HG03066 (cell line): ENCODE data around the gene SCYGR2.
A peak's percentile ranks its signal among the peaks of the same experiment; 100 is the strongest.
"Not testable (repeated sequence)": the region's sequence is repeated elsewhere in the genome, so short reads cannot be mapped to it uniquely, and the experiment has no call there.

Experiments
- ATAC-seq: cut with Tn5 transposase; IDR thresholded peaks from one replicate; pipeline ENCODE4 v1.9.1; 2021; ENCODE audit warnings: low read depth; ENCODE audit not compliant: unreplicated experiment

The SCYGR2 gene

DNA sequence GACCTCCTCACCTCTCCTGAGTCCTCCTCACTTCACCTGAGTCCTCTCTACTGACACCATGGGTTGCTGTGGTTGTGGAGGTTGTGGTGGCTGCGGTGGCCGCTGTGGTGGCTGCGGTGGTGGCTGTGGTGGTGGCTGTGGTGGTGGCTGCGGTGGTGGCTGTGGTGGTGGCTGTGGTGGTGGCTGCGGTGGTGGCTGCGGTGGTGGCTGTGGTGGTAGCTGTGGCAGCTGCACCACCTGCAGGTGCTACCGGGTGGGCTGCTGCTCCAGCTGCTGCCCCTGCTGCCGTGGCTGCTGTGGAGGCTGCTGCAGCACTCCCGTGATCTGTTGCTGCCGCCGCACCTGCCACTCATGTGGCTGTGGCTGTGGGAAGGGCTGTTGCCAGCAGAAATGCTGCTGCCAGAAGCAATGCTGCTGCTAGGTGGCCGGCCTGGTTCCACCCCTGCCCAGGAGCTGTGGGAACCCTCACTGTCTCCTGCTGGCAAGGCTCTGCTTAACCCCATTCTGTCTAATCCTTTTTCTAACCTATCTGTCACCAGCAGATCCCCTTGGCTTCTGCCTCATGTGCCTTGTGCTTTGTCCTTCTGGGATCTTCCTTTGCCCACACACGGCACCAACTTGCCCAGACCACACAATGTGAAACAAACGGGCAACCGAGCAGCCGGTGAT lies at the start of gene SCYGR2:
Gene SCYGR2, plus strand, starts transcription at position 59 of the 669 bp plus-strand sequence. Its CDS starts 0 bp downstream, at position 59.
- ATAC-seq, result not testable (repeated sequence)

DNA sequence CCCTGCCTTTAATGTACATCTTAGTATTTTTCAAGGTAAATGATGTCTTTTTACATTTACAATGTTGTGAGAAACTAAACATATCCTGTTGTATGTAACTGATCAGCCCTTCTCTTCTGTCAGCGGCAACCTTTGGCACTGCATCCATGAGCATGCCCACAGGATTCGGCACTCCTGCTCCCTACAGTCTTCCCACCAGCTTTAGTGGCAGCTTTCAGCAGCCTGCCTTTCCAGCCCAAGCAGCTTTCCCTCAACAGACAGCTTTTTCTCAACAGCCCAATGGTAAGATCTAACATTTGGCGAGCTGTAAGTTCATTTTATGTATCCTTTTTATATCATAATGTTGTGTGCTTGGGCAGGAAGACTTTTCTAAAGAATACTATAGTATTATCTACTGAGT lies 46.9 kb upstream of the SCYGR2 start:
- no peak for ATAC-seq

DNA sequence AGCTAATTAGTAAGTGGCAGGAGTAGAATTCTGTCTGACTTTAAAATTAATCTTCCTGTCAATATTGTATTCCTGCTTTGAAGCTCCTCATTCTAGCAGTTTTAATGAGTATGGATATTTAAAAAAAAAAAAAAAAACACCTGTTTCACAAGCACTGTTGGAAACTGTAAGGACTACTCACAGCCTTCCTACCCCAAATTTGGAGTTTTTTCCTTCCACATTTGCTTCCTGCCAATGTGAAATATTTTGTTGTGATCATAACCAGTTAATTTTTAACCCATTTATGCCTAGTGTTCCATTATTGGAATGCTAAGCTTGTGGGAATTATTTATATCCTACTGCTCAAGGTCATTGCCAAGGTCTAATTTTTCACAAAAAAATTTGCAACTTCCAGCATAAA lies 36.1 kb upstream of the SCYGR2 start:
- no peak for ATAC-seq

DNA sequence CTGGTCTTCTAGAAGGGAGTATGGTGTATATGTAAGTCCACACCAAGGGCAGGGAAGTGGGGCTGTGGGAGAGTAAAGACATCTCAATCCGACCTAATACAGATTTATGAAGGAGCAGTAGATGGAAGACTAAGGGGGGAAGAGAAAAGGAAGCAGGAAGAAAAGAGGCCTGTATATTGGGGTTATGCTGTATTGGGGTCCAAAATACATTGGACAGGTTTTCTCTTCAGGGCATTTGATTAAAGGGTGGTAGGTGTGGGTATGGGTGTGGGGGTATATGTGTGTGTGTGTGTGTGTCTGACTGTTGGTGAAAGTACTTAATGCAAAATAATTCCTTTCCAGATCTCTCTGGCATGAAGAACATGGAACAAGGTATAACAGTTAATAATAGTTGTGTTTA lies 33.6 kb upstream of the SCYGR2 start:
- ATAC-seq, result no peak

- ATAC-seq, result no peak
Measured at GRCh38 chr2:227566012-227566411, 32.7 kb upstream of the SCYGR2 start.

DNA sequence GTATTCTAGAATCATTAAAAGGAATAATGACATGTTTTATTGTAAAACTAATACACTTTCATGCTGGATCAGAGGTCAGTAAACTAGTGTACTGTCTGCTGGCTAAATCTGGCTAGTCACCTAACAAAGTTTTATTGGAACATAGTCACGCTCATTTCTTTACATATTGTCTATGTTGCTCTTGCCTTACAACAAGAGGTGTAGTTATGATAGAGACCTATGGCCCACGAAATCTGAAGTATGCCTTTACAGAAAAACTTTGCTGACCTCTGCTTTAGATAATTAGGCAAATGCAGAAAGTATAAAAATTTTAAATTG lies 29.9 kb upstream of the SCYGR2 start:
- ATAC-seq, result no peak

DNA sequence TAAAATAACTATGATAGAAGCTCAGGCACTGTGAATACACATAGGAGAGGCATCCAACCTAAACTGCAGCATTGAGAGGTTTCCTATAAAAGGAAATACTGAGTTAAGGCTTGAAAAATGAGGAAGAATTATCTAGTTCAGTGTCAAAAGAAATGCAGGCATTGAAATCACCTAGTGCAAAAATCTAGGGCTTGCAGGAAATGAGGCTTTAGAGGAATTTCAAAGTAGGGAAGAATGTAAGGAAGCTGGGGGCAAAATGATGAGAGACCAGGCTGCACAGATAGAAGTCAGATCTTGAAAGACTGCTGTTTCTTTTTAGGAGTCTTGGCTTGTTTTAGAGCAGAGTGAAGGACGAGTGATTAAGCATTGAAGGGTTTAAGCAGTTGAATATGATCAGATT lies 28.1 kb upstream of the SCYGR2 start:
- no peak for ATAC-seq

DNA sequence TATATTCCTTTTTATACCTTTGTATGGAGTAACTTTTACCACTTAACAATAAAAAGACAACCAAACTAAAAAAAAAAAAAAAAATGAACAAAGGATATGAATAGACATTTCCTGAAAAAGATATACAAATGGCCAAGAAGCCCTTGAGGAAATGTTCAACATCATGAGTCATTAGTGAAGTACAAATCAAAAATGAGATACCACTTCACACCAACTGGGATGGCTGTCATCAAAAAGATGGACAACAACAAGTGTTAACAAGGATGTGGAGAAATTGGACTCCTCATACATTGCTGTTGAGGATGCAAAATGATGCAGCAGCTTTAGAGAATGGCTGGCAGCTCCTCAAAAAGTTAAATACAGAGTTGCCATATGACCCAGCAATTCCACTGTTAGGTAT lies 22.6 kb upstream of the SCYGR2 start:
- ATAC-seq, result no peak

DNA sequence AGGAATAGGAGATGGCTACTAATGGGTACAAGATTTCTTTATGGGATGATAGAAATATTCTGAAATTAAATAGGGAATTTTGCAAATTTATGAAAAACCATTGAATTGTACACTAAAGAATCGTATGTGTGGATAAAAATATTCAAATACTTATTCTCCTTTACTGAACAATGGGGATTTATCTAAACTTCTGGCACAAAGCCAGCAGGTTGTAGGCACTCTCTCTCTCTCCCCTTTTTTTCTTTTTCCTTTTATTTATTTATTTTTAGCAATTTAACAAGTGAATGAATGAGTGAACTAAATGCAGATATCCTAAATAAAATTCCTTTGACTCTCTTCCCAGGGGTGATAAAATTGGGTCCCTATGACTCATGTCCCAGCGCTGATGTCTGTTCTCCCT lies 21.9 kb upstream of the SCYGR2 start:
- ATAC-seq, result no peak

- ATAC-seq, result no peak
Measured at GRCh38 chr2:227577555-227577954, 21.1 kb upstream of the SCYGR2 start.

GRCh38 chr2:227578642-227579041 lies 20.1 kb upstream of the SCYGR2 start:
- no peak for ATAC-seq

DNA sequence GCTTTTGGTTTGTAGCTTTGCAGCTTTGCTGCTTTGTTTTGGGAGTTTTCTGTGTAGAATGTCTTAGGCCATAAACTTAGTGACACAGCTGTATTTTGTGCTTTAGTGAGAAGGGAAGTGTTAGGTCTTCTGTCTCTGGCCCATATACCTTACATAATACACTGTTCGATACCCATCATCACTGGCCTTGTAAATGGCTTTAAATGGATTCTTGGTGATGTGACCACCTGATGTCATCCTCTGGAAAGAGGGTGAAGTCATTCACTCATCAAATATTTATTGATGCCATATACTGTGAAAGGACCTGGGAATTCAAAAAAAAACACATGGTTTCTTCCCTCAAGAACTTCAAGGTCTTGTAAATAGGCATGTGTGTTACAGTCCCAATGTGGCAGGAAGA lies 18.9 kb upstream of the SCYGR2 start:
- no peak for ATAC-seq

DNA sequence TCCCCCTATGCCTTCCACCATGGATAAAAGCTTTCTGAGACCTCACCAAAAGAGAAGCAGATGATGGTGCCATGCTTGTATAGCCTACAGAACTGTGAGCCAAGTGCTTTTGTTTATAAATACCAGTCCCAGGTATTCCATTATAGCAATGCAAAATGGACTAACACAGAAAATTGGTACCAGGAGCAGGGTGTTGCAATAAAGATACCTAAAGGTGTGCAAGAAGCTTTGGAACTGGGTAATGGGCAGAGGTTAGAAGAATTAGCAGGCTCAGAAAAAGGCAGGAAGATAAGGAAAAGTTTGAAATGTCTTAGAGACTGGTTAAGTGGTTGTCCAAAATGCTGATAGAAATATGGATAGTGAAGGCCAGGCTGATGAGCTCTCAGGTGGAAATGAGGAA lies 16.3 kb upstream of the SCYGR2 start:
- no peak for ATAC-seq

DNA sequence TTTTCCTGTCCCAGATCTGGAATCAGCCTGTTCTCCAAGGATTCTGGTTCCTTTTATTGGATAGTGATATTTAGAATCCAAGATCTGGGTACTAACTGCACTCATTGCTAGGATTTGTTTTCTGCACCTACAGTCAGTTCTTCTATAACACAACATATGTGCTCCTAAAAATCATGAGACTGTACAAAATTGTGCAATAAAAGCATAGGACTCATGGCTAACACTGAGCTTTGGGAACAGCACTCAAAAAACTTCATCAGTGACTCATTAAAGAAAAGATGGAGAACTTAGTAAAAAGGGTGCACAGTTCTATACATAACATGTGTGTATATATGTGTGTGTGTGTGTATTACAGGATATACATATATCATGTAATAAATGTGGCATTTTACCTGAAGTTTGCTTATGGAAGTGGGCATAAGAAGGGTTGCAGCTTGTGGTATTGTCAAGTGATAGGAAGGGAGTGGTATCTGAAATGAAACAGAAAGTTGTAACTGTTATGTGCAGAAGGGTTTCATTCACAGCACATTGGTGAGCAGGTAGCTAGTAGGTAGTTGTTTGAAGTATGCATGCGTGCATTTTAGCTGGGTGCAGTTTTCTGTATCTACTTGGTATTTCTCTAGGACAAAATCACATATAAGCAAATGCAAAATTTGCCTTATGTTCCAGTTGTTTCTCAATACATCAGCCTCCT lies 5.9 kb upstream of the SCYGR2 start:
- ATAC-seq, result no peak

DNA sequence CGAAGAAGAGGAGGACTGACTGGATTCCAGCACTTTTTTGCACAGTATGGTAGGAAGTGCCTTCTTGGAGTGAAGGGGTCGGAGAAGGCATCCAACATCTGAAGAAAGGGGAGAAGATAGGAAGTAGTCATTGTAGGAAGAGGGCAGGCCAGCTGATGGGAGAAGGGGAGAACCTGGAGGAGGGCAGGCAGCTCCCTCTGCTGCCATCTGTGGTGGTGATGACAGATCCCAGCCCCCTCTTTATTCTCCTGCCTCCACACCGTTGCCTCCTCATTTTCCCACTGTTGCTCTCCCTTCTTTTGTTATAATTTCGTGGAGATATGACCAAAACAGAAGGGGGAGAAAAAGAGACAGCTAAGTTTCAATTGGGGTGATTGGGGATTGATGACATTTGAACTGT lies 2.9 kb upstream of the SCYGR2 start:
- ATAC-seq, result no peak

GRCh38 chr2:227597036-227597435 lies 1.7 kb upstream of the SCYGR2 start:
- ATAC-seq, result no peak

- ATAC-seq, result no peak
Measured at GRCh38 chr2:227597998-227598397, 695 bp upstream of the SCYGR2 start.

GRCh38 chr2:227602358-227602757 lies 3.7 kb downstream of the SCYGR2 start:
- ATAC-seq, result no peak

DNA sequence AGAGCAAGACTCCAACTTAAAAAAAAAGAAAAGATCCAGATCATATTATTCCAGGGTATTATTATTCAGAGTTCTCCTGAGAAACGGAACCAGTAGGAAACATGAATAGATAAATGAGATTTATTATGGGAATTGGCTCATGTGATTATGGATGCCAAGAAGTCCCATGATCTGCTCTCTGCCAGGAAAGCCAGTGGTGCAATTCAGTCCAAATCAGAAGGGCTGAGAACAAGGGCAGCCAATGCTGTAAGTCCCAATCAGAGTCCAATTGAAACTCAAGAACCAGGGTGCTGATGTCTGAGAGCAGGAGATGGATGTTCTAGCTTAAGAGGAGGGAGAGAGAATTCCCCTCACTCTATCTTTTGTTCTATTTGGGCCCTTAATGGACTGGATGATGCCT lies 7.8 kb downstream of the SCYGR2 start:
- no peak for ATAC-seq

GRCh38 chr2:227607941-227608340 lies 9.2 kb downstream of the SCYGR2 start:
- no peak for ATAC-seq

DNA sequence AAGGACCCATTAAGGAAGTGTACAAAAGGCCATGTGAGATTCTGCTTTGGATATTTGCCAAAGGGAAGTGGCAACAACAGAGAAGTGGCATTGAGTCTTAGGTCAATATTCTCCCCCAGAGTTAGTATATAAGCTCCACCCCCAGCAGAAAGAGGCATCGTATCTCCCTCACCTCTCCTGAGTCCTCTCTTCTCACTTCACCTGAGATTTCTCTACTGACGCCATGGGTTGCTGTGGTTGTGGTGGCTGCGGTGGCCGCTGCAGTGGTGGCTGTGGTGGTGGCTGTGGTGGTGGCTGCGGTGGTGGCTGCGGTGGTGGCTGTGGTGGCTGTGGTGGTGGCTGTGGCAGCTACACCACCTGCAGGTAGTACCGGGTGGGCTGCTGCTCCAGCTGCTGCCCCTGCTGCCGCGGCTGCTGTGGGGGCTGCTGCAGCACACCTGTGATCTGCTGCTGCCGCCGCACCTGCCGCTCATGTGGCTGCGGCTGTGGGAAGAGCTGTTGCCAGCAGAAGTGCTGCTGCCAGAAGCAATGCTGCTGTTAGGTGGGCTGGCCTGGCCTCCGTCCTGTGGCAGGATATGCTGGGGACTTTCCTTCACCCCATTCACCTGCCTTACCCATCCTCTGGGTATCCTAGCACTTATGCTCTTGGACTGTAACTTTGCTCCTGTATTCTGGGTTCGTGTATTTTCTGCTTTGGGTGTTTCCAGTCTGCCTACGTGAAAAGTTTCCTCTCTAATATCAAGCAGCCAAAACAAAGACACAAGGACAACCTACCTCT lies 10.1 kb downstream of the SCYGR2 start:
- ATAC-seq, result peak; percentile 63

DNA sequence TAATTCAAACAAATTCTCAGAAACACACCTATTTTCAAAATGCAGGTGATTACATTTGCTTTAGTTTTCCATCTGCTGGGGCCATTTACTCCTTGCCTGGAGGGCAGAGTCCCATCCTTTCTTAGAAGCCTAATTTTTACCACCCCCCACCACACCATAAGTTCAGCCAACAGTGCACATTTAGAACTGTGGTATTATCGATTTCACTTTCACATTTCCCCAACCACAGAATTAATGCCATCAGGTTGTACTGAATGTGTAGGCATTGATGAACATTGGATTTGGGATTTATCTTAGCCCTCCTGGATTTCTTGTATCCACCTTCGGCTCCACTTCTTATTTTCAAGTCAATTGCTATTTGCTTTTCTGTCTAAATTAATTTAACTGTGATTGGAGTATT lies 11.4 kb downstream of the SCYGR2 start:
- no peak for ATAC-seq
